GM19324 (cell line): ENCODE results near the gene ATL2.
A peak's percentile ranks its signal among the peaks of the same experiment; 100 is the strongest.
"Not testable (repeated sequence)": the region's sequence is repeated elsewhere in the genome, so short reads cannot be mapped to it uniquely, and the experiment has no call there.

Experiments used
- ATAC-seq: cut with Tn5 transposase; IDR thresholded peaks from one replicate; pipeline ENCODE4 v1.9.1; 2021; ENCODE audit warnings: mild to moderate bottlenecking, moderate library complexity; ENCODE audit not compliant: unreplicated experiment, low FRiP score

Gene ATL2

DNA sequence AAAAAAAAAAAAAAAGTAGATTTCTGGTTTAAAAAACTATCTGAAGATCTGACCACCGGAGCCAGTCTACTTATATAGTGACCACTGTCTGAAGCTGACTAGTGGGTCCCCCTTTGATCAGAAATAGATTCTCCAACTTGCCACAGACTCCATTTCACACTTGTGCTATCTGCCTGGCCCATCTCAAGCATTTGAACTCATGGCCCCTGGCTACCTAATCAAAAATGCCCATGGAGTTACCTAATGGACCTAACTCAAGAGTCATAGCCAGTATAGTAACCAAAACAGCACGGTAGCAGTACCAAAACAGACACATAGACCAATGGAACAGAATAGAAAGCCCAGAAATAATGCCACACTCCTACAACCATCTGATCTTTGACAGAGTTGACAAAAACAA is 17.0 kb upstream of the ATL2 start:
- no peak for ATAC-seq

DNA sequence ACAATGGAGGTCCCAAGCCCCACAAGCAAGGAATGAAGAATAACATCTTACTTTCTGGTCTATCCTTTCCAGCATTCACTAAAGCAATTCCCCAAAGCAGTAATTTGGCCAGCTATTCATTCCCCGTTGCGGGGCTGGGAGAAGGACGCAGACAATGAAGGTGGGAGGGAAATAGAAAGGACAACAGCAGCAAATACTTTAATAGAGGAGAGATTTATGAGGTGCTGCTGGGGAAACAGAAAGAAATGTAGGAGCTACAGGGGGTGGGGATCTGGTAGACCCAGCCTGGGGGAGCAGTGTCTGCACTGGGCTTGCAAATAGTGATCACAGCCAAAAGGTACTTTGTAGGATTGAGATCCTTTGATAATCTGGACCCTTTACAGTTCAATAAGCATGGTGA is 13.9 kb upstream of the ATL2 start:
- ATAC-seq, result no peak

DNA sequence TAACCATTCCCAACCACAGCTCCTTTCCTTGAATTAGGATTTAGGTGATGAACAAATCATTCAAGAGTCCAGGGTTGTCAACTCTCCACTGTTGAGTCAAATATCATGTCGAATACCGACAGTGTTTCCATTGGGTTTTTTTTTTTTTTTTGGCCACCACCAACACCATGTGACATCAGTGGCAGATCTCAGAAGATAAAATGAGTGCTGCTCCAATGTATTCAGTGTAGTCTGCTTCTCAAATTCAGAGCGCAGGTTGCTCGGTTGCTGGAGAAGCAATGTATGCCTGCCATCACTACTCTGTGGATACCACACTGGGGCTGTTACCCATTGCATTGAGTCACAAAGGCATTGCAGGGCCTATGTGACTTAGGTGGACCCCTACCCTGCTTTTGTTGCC is 10.8 kb upstream of the ATL2 start:
- no peak for ATAC-seq

GRCh38 chr2:38386821-38387220 is 9.7 kb upstream of the ATL2 start:
- ATAC-seq, result no peak

DNA sequence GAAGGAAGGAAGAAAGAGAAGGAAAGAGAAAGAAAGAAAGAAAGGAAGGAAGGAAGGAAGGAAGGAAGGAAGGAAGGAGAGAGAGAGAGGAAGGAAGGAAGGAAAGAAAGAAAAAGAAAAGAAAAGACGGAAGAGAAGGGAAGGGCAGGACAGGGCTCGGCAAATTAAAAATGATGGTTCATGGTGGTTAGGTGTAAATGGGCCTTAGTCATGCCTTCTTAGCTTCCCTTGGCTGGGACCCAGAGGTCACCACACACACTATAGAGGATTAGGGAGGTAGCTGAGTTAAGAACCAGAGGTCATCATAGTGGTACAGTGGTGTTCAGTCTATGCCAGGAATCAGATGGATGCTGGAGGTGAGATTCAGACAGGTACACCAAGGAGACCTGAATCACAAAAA is 9.3 kb upstream of the ATL2 start:
- no peak for ATAC-seq

GRCh38 chr2:38384338-38384737 is 7.3 kb upstream of the ATL2 start:
- no peak for ATAC-seq

- not testable (repeated sequence) for ATAC-seq
Observed at GRCh38 chr2:38383741-38384140, 6.7 kb upstream of the ATL2 start.

DNA sequence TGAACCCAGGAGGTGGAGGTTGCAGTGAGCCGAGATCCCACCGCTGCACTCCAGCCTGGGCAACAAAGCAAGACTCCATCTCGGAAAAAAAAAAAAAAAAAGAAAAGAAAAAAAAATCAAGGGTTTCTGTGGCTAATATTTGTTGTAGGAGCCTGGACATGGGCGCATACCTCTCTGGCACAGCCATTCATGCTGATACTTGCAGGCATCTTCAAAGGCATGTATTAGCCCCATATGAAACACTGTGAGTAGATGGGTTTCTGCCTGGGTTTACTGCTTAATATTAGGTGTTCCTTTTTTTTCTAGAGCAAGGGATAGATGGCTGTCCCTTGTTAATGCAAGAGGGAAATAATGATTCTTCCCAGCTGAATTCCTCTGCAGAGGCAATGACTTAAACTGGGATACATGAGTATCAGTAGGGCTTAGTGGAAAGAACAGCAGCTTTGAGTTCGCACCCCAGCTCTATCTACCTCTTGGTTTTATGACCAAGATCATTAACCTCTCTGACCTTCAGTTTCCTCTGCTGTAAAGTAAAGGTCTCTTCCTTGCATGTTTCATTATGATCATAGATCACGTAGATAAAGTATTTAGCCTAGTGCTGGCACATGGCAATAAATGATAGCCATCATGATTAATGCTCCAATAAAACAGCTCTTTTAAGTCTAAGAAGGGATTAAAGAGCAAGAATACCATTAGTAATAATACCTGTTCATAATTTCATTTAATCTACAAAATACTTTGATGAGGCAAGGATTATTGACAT is 4.5 kb upstream of the ATL2 start:
- no peak for ATAC-seq

GRCh38 chr2:38380397-38381130 is 3.5 kb upstream of the ATL2 start:
- ATAC-seq, result no peak

DNA sequence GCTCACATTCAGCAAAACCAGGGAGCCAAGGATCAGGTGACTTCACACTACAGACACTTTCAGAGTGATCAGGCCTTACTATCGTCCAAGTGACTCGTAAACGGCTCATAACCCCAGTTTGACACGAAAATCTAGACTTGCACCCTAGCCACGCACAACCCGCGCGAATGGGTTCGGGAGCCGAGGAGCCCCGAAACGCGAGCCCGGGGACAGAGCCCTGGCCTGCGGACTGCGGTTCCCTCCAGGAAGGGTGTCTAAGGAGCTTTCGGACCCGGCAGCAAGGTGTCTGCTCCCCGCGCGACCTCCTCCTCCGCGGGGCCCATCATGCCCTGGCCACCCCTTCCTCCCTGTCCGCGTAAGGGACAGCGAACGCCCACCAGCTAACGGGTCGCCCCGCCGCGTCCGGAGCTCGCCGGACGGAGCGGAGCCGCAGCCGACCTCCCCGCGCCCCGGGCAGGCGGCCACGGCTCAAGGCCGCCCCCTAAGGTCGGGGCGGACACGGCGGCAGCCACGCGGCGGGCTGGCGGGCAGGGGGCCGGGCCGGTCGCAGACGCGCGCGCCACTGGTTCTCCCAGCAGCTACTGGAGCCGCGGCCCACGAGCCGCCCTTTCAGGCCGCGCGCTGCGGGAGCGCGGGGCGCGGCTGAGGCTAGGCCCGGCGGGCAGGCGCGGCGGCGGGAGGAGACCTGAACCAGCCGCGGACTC is 575 bp downstream of the ATL2 start:
- peak; percentile 80 for ATAC-seq

DNA sequence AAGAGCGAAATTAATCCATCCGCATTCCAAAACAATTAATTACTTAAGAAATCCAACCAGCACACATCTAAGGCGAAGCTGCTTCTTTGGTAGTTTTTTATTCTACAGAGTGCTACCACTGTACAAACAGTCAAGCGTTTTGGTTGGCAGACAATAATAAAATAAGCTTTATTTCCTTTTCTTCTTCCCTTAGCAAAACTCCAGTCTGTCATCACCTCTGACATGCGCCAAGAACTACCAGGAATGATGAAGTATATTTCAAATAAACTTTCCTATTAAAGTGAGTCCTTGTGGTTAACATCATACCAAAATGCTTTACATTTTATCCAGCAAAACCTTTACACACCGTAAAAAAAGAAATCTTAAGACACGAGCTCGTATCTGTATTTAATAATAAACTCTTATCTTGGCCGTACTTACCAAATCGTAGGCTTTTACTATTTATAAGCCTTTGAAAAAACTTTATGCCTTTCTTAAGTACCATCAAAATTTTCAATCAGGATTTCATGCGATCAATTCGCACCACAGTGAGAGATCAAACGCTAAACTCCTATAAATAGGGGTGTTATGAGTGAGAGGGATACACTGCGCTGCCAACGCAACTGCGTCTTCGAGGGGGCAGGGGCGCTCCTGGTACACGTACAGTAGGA is 1.3 kb downstream of the ATL2 start:
- ATAC-seq, result no peak

DNA sequence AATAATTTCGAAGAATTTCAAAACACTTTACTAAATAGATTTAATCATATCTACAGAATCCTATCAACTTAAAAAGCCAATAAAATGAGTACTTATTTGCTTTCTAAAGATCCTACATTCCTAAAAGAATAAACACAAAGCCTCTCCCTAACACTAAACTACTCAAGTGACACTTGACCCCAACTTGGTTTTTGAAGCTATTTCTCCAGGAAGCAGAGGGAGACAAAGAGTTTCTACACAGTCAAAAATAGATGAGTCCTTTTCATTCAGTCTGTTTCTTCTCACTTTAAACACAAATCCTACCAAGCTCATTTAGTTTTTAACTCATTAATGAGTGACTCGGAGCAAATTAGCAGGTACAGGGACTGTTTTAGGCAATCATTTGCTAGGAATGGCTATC is 2.1 kb downstream of the ATL2 start:
- ATAC-seq, result no peak

DNA sequence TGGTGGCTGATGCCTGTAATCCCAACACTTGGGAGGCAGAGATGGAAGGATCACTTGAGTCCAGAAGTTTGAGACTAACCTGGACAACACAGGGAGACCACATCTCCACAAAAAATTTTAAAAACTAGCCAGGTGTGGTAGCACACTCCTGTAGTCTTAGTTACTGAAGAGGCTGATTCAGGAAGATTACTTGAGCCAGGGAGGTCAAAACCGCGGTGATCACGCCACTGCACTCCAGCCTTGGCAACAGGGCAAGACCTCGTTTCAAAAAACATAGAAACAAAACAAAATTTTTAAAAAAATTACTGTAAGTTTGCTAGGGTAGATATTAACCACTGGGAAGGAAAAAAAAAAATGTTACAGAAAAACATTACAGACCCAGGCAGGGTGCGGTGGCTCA is 5.8 kb downstream of the ATL2 start:
- ATAC-seq, result no peak

DNA sequence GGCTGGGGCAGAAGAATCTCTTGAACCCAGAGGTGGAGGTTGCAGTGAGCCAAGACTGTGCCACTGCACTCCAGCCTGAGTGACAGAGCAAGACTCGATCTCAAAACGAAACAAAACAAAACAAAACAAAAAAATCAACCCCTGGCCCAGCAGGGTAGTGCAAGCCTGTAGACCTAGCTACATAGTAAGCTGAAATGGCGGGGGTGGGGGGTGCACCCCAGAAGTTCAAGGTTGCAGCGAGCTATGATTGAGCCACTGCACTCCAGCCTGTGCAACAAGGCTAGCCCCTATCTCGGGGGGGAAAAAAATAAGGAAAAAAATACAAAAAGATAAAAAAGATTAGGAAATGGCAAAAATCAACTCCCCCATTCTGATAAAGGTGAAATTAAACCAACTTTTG is 6.4 kb downstream of the ATL2 start:
- no peak for ATAC-seq

GRCh38 chr2:38362232-38362631 is 14.8 kb downstream of the ATL2 start:
- ATAC-seq, result no peak

GRCh38 chr2:38360177-38360576 is 16.9 kb downstream of the ATL2 start:
- ATAC-seq, result no peak

DNA sequence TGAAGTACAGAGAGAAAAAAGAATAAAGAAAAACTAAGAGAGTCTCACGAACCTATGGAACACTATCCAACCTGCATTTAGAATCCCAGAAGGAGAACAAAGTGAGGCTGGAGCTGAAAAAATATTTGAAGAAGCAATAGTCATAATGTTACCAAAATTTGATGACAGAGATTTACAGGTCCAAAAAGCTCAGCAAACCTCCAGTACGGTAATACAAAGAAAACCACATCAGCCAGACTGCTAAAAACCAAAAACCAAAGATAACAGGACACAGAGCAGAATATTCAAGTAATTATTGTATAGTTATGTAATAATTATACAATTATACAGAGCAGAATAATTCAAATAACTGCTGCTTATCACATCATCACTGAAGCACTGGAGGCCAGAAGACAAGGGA is 23.7 kb downstream of the ATL2 start:
- ATAC-seq, result no peak

- no peak for ATAC-seq
Observed at GRCh38 chr2:38352336-38352735, 24.7 kb downstream of the ATL2 start.

- no peak for ATAC-seq
Observed at GRCh38 chr2:38345323-38346038, 31.6 kb downstream of the ATL2 start.

DNA sequence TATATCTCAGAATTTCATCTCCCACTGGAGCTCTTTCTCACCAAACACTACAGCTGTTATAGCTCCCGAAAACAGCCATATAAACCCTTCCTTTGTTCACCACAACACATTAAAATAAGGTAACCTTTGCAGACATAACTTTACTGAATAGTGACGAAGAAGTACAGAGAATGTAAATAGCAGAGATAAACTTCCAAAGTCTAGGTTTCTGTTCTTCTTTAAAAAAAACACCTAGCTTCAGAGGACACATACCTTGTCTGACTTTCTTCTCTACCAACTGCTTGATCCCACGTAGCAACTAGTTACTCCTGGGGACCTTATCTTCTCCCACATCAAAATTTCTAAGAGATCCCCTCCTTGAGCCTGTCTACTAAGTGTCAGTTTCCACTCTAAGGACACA is 32.3 kb downstream of the ATL2 start:
- no peak for ATAC-seq
